GM20000 (cell line): ENCODE data around the gene TBC1D10B.

ENCODE experiments used
- DNase-seq: peaks from one replicate; pipeline ENCODE4 v3.0.0; 2012; ENCODE audit warnings: low spot score
- TF ChIP-seq, protein P1 (sequence below): IDR thresholded peaks from 2 replicates; pipeline ENCODE4 v1.5.1; 2012; ENCODE audit warnings: mild to moderate bottlenecking, control low read depth; ENCODE audit errors: extremely low read depth, missing control alignments

Gene TBC1D10B

DNA sequence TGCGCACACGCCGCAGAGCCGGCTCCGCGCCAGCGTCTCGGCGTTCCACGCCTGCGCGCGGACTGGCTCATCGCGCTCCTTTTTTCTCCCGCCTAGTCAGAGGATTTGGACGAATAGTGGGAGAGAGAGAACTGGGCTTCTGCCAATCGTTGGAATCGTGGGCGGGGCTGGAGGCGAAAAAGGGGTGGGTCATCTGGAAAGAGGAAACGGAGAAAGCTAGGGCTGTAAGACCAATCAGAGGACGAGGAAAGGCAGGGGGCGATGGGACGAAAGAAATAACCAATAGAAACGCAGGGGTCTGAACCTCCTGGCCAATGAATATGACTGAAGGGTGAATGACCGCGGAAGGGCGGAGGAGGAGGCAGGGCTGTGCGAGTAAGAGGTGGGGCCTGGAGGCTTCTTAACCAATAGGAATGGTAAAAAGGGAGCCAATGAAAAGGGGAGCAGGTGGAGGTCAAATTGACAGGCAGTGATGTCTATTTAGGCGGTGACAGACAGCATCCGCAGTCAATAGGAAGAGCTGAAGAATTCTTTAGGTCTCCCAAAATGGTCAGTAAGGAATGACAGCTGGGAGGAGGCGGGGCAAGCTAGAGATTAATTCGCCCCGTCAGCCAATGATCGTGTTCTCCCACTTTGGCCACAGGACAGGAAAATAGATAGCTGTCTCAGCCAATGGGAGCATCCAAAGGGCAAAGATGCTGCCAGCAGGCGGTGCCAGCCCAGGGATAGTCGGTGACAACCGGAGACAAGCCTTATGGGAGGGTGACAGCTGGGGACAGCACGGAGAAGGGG lies at the start of gene TBC1D10B:
Gene TBC1D10B (minus strand): TSS at position 39 of the 792 bp plus-strand sequence. CDS start 311 bp downstream, outside the sequence.
- peak; percentile 96 for DNase-seq
- TF ChIP-seq, protein P1, sequence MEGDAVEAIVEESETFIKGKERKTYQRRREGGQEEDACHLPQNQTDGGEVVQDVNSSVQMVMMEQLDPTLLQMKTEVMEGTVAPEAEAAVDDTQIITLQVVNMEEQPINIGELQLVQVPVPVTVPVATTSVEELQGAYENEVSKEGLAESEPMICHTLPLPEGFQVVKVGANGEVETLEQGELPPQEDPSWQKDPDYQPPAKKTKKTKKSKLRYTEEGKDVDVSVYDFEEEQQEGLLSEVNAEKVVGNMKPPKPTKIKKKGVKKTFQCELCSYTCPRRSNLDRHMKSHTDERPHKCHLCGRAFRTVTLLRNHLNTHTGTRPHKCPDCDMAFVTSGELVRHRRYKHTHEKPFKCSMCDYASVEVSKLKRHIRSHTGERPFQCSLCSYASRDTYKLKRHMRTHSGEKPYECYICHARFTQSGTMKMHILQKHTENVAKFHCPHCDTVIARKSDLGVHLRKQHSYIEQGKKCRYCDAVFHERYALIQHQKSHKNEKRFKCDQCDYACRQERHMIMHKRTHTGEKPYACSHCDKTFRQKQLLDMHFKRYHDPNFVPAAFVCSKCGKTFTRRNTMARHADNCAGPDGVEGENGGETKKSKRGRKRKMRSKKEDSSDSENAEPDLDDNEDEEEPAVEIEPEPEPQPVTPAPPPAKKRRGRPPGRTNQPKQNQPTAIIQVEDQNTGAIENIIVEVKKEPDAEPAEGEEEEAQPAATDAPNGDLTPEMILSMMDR = no peak

DNA sequence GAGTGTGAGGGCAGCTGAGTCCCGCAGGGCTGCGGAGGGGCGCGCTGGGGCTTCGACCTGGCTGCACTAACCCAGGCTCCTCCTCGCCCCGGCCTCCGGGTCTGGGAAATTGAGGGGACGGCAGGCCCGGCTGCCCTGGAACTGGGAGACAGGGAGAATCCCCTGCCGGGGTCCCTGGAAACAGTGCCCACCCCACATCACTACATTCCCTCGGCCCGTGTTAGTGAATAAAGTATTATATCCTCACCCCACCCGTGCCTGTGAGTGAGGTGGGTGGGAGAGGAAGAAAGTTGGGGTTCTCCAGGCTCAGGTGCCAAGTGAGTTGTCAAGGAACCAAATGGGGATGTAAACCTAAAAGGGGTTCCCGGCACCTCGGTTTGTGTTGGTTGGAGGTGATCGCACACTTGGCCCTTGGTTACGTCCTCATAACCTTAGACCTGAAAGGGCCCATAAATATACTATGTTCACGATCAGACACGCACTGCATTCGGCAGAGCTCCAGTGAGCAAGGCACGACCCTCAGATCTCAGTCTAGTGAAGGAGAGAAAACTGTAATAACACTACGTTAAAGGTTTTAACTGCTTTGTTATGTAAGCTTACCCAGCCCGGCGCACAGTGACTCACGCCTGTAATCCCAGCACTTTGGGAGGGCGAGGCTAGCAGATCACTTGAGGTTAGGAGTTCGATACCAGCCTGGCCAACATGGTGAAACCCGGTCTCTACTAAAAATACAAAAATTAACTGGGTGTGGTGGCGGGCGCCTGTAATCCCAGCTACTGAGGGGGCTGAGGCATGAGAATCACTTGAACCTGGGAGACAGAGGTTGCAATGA lies 48.3 kb upstream of the TBC1D10B start:
- TF ChIP-seq, protein P1 = no peak
- DNase-seq = no peak

GRCh38 chr16:30417529-30418349 lies 47.4 kb upstream of the TBC1D10B start:
- DNase-seq = peak; percentile 78
- TF ChIP-seq, protein P1 = no peak

- TF ChIP-seq, protein P1 = no peak
- no peak for DNase-seq
These were observed 46.6 kb upstream of the TBC1D10B start for GRCh38 chr16:30416624-30417528.

- DNase-seq = no peak
- TF ChIP-seq, protein P1 = no peak
These were observed 45.8 kb upstream of the TBC1D10B start for GRCh38 chr16:30416047-30416603.

- TF ChIP-seq, protein P1 = no peak
These were observed 43.9 kb upstream of the TBC1D10B start for GRCh38 chr16:30414159-30414558.

More at GRCh38 chr16:30414159-30414558, 43.9 kb upstream of the TBC1D10B start:
- DNase-seq = no peak
